ENCODE data around the gene NOS1. TPM values are rescaled to one million over a fixed set of nuclear protein-coding genes. Genes with fewer than 3 reads are reported as not detected.

Gene NOS1
- total RNA-seq, 1 donor from 2014 or later: 0.48 TPM

- TF ChIP-seq CTCF (conservative IDR thresholded peaks at IDR 0.05): no peak
- H3K4me3 Mint-ChIP-seq: no peak overlapping the region
- peaks cover 34% of the 10 kb centered on the region for H3K27me3 Mint-ChIP-seq
- DNase-seq (ENCODE audit: extremely low spot score, unreplicated experiment): no peak
- H3K4me1 Mint-ChIP-seq (ENCODE audit: unreplicated experiment): no peaks in the 10 kb centered on the region
- no peaks in the 10 kb centered on the region for H3K9me3 Mint-ChIP-seq
- H3K36me3 Mint-ChIP-seq: no peaks in the 10 kb centered on the region
- no peak overlapping the region for H3K27ac Mint-ChIP-seq
These were observed 42.8 kb downstream of the NOS1 start for GRCh38 chr12:117318591-117318990.

GRCh38 chr12:117316336-117316735 lies 45.1 kb downstream of the NOS1 start:
- peaks cover 30% of the 10 kb centered on the region for H3K27me3 Mint-ChIP-seq

GRCh38 chr12:117313926-117314325 lies 47.5 kb downstream of the NOS1 start:
- no peak for TF ChIP-seq CTCF (conservative IDR thresholded peaks at IDR 0.05)
- Mint-ChIP-seq H3K4me1 (ENCODE audit: unreplicated experiment) (no peaks in the 10 kb centered on the region), H3K9me3 (no peaks in the 10 kb centered on the region), H3K4me3 (no peak overlapping the region), H3K36me3 (no peaks in the 10 kb centered on the region), H3K27me3 (peaks cover 18% of the 10 kb centered on the region), H3K27ac (no peak overlapping the region)
- DNase-seq (ENCODE audit: extremely low spot score, unreplicated experiment): no peak

More at GRCh38 chr12:117316336-117316735, 45.1 kb downstream of the NOS1 start:
- TF ChIP-seq CTCF (conservative IDR thresholded peaks at IDR 0.05): no peak
- no peaks in the 10 kb centered on the region for H3K4me1 Mint-ChIP-seq (ENCODE audit: unreplicated experiment)
- no peaks in the 10 kb centered on the region for H3K36me3 Mint-ChIP-seq
- DNase-seq (ENCODE audit: extremely low spot score, unreplicated experiment): no peak
- no peaks in the 10 kb centered on the region for H3K9me3 Mint-ChIP-seq
- H3K4me3 Mint-ChIP-seq: no peak overlapping the region
- H3K27ac Mint-ChIP-seq: no peak overlapping the region

- no peak for DNase-seq (ENCODE audit: extremely low spot score, unreplicated experiment)
- no peak for TF ChIP-seq CTCF (conservative IDR thresholded peaks at IDR 0.05)
- Mint-ChIP-seq H3K27me3 (peaks cover 14% of the 10 kb centered on the region), H3K4me3 (no peak overlapping the region), H3K36me3 (no peaks in the 10 kb centered on the region), H3K4me1 (ENCODE audit: unreplicated experiment) (no peaks in the 10 kb centered on the region), H3K9me3 (no peaks in the 10 kb centered on the region), H3K27ac (no peak overlapping the region)
These were observed 48.7 kb downstream of the NOS1 start for GRCh38 chr12:117312770-117313169.

GRCh38 chr12:117309276-117309925 lies 52.0 kb downstream of the NOS1 start:
- no peaks in the 10 kb centered on the region for H3K4me1 Mint-ChIP-seq (ENCODE audit: unreplicated experiment)
- TF ChIP-seq CTCF (conservative IDR thresholded peaks at IDR 0.05): no peak
- peaks cover 15% of the 10 kb centered on the region for H3K27me3 Mint-ChIP-seq
- H3K36me3 Mint-ChIP-seq: no peaks in the 10 kb centered on the region
- H3K9me3 Mint-ChIP-seq: no peaks in the 10 kb centered on the region
- no peak overlapping the region for H3K27ac Mint-ChIP-seq
- H3K4me3 Mint-ChIP-seq: no peak overlapping the region
- DNase-seq (ENCODE audit: extremely low spot score, unreplicated experiment): no peak

Measured in type B pancreatic cell (in vitro differentiated cells).